WTC11 (cell line): Measurements from ENCODE around the gene GALNT9.

Experiments used
- ATF2 ChIP-seq: sonication (generic); formaldehyde crosslinking; IDR thresholded peaks from 2 replicates; pipeline ENCODE4 v1.8.1; 2022; ENCODE audit warnings: low read depth, missing genetic modification reagents, borderline replicate concordance
- ATF6 ChIP-seq: sonication (generic); formaldehyde crosslinking; IDR thresholded peaks from 2 replicates; pipeline ENCODE4 v1.8.1; 2023; ENCODE audit warnings: mild to moderate bottlenecking, missing genetic modification reagents
- CREM ChIP-seq: sonication (generic); formaldehyde crosslinking; IDR thresholded peaks from 2 replicates; pipeline ENCODE4 v1.8.1; 2022; ENCODE audit warnings: mild to moderate bottlenecking, missing genetic modification reagents, moderate library complexity
- CTCF ChIP-seq: fragments of 200-600 bp; IDR thresholded peaks from 2 replicates; pipeline ENCODE4 v1.8.0; 2022; ENCODE audit warnings: antibody characterized with exemption
- E2F1 ChIP-seq: sonication (generic); formaldehyde crosslinking; IDR thresholded peaks from 2 replicates; pipeline ENCODE4 v1.8.0; 2022; ENCODE audit warnings: mild to moderate bottlenecking, missing genetic modification reagents
- ESRRA ChIP-seq: sonication (generic); formaldehyde crosslinking; IDR thresholded peaks from 2 replicates; pipeline ENCODE4 v1.8.1; 2022; ENCODE audit warnings: mild to moderate bottlenecking, missing genetic modification reagents, borderline replicate concordance
- MAX ChIP-seq: sonication (generic); formaldehyde crosslinking; IDR thresholded peaks from 2 replicates; pipeline ENCODE4 v1.8.0; 2022; ENCODE audit warnings: mild to moderate bottlenecking, missing genetic modification reagents
- NR2C2 ChIP-seq: sonication (generic); formaldehyde crosslinking; IDR thresholded peaks from 2 replicates; pipeline ENCODE4 v1.8.0; 2022; ENCODE audit warnings: mild to moderate bottlenecking, missing genetic modification reagents
- TCF7 ChIP-seq: sonication (generic); formaldehyde crosslinking; IDR thresholded peaks from 2 replicates; pipeline ENCODE4 v1.8.0; 2022; ENCODE audit warnings: mild to moderate bottlenecking, low read depth, missing genetic modification reagents, moderate library complexity
- USF2 ChIP-seq: sonication (generic); formaldehyde crosslinking; IDR thresholded peaks from 2 replicates; pipeline ENCODE4 v1.8.1; 2023; ENCODE audit warnings: mild to moderate bottlenecking, missing genetic modification reagents, moderate library complexity
- ZNF121 ChIP-seq: sonication (generic); formaldehyde crosslinking; IDR thresholded peaks from 2 replicates; pipeline ENCODE4 v1.8.0; 2023; ENCODE audit warnings: missing genetic modification reagents
- ZNF512 ChIP-seq: sonication (generic); formaldehyde crosslinking; IDR thresholded peaks from 2 replicates; pipeline ENCODE4 v1.8.1; 2022; ENCODE audit warnings: missing genetic modification reagents, borderline replicate concordance

GRCh38 chr12:132333273-132333672, 3.9 kb upstream of the GALNT9 start:
- TF ChIP-seq ZNF121 (CRISPR knock-in tag) (no peak), ESRRA (CRISPR knock-in tag) (no peak), E2F1 (no peak), ATF6 (no peak), CTCF (no peak), CREM (CRISPR knock-in tag) (no peak), ATF2 (CRISPR knock-in tag) (no peak), USF2 (CRISPR knock-in tag) (no peak), MAX (no peak), ZNF512 (CRISPR knock-in tag) (no peak), TCF7 (no peak), NR2C2 (CRISPR knock-in tag) (no peak)
